ENCODE results near the gene MRPS7.
"Not testable (repeated sequence)": the region's sequence is repeated elsewhere in the genome, so short reads cannot be mapped to it uniquely, and the experiment has no call there.

MRPS7 gene

DNA sequence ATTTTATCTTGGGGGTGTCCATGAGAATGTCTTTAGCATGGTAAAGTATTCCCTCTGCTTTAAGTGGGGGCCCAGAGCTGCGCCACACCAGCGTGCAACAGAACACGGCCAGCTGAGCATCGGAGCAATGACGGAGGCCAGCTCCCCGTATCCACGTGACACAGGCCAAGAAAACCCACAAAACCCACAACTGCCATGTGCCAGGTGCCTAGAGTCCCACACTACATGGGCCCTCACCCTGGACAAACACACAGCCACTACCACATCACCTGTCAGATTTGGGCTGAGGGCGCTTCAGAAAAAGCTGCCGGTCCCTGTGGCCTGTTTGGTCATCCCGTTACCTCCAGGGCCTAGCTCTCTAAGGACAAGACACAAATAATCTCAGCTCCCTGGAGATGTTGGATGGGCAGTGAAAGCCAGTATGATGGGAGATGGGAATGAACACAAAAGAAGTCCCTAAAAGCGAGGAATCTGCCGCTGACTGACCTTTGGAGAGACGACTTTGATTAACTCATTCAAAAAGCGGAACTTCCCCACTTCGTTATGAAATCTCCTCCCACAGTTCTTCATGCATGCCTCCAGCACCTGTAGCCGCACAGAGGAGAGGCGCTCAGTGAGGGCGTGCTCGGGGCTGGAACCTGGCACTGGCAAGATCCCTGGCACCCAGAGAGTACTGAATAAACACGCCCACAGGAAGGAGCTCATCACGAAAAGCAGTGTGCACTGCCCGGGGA, 17.4 kb upstream of the MRPS7 start:
- no peak for DNase-seq

DNA sequence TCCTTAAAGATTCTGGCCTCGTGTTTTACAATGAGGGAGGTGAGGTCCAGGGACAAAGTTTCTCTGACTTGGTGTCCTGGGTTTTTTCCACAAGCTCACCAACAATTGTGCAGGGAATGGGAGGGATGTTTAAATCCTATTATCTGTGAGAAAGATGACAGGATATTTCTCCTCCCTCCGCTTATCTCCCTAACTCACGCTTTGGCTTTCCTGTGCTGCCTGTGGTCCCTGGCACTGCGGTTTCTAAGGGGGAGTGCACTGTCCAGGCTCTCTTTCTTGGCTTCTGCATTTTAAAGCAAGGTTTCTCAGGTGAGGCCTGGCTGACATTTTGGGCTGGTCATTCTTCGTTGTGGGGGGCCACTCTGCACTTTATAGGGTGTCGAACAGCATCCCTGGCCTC, 16.7 kb upstream of the MRPS7 start:
- no peak for DNase-seq

DNA sequence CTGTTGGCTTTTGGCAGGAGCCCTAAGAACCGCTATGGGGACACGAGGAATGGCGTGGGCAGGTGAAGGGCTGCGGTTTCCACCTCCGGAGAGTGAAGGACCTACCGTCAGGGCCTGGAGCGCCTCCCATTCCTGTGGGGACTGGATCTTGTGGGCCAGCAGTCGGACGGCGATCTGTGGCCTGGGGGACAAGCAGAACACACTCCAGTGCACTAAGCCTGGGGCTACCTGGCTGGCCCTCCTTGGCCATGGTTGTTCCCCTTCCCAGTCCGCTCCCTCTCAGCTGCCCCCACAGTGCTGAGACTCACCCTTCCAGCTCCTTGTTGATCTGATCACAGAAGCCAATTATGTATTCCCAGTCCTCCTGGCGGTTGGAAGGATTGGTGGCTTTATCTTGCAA, 15.3 kb upstream of the MRPS7 start:
- DNase-seq: no peak

DNA sequence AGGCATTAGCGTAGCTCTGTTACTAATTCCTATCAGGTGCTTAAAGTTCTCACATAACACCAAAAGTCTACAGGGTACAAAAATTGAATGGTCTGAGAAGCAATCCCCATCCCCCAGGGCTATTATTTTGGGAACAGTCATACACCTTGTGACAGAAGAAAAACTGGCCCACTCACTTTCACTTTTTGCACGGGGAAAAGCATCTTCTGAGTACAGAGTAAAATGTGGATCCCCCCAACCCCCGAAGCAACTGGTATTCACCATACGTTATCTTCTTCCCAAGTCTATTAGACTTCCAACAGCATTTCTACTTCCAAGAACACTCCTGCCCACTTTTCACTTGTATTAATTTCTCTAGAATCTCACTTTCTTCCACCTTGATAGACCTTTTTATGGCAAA, 12.1 kb upstream of the MRPS7 start:
- DNase-seq: no peak

- DNase-seq: peak; percentile 39
Observed at GRCh38 chr17:75250009-75250471, 11.6 kb upstream of the MRPS7 start.

GRCh38 chr17:75252039-75252816, 9.5 kb upstream of the MRPS7 start:
- DNase-seq: no peak

- DNase-seq: not testable (repeated sequence)
Observed at GRCh38 chr17:75255954-75256698, 5.6 kb upstream of the MRPS7 start.

- DNase-seq: not testable (repeated sequence)
Observed at GRCh38 chr17:75257228-75257627, 4.5 kb upstream of the MRPS7 start.

GRCh38 chr17:75260641-75261335, 891 bp upstream of the MRPS7 start:
- DNase-seq: no peak

GRCh38 chr17:75262112-75262606, 480 bp downstream of the MRPS7 start:
- no peak for DNase-seq

DNA sequence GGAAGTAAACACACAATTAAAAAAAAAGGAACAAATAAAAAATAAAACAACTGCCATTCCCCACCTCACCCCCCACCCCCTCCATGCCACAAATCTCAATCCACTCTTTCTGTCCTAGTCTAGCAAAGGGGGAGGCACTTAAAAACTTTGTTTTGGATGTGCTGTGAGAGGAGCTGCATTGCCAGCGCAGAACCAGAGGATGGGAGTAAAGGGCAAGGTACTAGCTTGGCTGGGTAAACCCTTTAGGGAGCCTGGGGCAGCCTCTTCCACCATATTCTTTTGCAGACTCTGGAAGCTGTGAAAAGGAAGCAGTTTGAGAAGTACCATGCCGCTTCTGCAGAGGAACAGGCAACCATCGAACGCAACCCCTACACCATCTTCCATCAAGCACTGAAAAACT, 1.4 kb downstream of the MRPS7 start:
- DNase-seq: no peak

- DNase-seq: no peak
Observed at GRCh38 chr17:75265614-75266315, 4.1 kb downstream of the MRPS7 start.

- DNase-seq: no peak
Observed at GRCh38 chr17:75266316-75267152, 4.9 kb downstream of the MRPS7 start.

DNA sequence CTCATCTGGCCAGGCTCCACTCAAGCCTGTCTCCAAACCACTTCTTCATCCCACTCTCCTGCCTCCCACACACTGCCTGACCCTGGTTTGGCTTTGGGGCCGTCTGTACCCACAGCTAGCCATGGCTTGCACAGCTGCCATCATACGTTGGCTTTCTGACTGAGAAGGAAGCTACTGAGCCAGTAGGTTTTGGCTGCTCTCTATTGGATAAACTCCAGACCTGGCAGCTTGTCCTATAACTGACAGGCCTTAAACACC, 5.4 kb downstream of the MRPS7 start:
- DNase-seq: no peak

DNA sequence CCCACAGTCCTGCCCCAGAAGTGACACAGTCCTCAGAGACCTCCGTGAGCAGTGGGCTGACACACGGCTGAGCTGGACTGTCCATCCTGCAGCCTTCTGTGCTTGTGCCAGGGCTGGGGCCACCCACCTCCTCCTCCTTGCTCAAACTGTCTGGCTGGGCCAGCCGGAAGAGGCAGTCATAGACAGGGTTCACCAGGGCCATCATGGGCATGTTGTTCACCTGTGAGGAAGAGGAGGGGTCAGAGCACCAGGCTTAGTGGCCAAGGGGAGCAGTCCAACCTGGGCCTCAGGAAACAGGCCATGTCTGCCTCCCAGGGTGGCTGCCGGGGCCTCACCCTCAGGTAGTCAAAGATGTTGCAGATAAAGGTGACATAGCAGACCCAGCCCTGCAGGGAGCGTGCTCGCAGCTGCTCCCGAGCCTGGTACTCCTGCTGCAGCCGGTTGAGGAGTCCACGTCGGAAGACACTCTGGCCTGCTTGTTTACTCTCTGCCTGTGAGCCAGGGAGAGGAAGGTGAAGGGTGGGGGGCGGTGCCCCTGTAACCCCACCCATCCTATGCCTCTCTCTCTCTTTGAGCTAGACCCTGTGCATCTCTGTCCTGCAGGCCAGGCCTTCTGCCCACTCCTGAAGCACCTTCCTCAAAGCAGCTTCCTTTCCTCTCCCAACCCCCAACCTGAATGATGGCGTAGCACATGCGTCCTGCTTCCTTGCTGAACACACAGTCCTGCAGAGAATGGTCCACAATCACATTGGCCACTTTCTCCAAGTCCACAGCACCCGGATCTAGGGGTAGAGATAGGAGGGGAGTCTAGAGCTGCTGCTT, 5.9 kb downstream of the MRPS7 start:
- no peak for DNase-seq

DNA sequence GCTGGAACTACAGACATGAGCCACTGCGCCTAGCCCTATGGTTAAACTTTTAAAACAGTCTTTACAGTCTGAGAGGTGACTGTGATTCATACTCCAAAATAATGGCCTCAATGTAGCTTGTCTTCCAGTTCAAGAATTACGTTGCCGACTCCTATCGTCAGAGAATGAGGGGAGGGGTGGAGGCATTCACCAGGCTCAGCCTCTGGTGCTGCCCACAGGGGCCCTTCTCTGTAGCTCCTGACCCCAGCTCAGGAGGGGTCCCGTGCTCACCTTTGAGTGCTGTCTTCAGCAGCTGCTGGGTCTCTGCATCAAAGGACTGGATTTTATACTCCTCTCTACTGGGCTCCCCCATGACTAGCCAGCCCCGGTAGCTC, 8.2 kb downstream of the MRPS7 start:
- DNase-seq: no peak

DNA sequence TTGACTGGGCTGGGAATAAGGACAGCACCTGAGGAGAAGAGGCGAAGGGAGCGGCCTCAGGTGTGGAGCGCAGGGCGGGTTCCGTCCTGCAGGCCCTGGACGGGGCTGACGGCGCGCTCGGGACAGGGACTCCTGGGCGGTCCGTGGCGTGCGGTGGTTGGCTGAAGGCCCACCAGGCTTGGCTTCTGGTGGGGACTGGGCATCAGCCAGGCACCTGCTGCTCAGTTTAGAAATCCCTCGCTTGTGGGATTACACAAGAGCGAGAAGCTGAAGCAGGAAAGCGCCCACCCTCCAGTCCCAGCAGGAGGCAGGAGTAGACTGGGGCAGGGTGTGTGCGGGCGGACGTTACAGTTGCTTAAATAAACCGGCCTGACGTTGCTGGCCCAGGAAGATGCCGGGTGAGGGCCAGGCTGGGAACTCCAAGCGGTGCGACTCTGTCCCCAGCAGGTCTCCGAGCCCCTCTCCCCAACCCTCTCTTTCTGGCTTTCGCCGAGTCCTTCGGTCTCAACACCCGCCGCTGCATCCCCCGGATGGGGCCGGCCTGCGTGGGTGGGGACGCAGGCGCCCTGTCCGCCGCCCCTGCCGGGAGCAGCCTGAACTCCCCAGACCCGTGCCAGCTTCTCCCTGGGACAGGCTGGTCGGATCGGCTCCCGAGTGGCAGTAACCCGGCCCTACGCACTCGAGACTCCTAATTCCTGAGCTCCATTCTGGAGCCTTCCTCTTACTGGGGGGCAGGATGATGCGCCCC, 8.7 kb downstream of the MRPS7 start:
- DNase-seq: peak; percentile 40

DNA sequence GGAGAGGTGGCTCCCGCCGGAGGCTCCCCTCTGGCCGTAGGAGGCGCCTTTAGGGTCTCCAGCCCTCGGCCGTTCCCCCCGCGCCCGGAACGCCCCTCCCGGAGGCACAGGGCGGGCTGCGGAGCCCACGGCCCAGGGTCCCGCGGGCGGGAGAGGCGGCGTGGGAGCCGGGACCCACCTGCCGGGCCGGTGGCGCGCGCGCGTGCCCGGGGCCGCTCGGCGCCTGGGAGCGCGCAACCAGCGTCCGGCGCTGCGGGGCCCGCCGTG, 9.2 kb downstream of the MRPS7 start, which contains the start of gene MIF4GD:
Gene MIF4GD (minus strand): TSS at position 266 of the 267 bp plus-strand sequence. CDS start 1,036 bp downstream, outside the sequence.
- DNase-seq: no peak

DNA sequence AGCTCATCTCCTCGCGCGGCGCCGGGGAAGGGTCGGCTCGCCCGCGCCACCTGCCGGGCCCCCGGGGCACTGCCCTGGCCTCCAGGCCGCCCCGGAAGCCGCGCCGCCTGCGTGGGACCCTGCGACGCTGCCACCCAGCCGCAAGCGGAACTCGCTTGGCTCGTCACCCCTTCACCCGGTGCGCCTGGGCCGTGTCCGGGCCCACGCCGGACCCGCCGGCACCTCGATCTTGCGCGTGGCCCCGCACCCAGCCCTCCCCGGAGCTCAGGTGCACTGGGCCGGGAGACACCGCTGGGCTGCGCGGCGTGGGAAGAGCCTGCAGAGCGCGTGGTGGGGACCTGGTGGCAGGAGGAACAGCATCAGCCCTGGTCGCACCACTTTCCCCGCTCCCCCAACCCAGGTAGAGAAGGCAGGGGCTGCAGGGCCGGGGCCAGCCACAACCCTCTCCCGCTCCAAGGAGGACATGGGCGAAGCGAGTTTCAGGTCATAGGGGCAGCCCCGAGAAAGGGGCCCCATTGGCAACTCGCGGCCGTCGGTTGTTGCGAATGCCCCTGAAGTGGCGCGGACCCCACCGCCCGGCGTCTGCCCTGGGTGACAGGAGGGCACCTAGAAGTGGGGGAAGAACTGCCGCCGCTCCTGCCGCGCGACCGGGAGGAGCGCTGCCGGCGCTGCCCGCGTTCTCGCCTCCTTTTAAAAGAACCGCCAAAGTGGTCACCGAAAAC, 9.7 kb downstream of the MRPS7 start:
- DNase-seq: peak; percentile 87
